IPS DF 6.9 (cell line): ENCODE measurements around the gene CAMSAP1.

Experiments used
- DNase-seq: peaks from one replicate; pipeline ENCODE4 v3.0.0-alpha.2; 2013; ENCODE audit warnings: low read depth, low spot score
- H3K27ac ChIP-seq: one replicate; pipeline ENCODE4 v1.5.1; 2013; ENCODE audit warnings: low read length, control low read depth
- H3K27me3 ChIP-seq: 2 replicates; pipeline ENCODE4 v1.6.1; 2013; ENCODE audit warnings: mild to moderate bottlenecking, low read length; ENCODE audit not compliant: control insufficient read depth, insufficient read depth
- H3K36me3 ChIP-seq: 2 replicates; pipeline ENCODE4 v1.6.1; 2013; ENCODE audit warnings: low read length; ENCODE audit not compliant: control insufficient read depth, insufficient read depth
- H3K4me1 ChIP-seq: 2 replicates; pipeline ENCODE4 v1.6.1; 2013; ENCODE audit warnings: low read length; ENCODE audit not compliant: control insufficient read depth, insufficient read depth
- H3K4me3 ChIP-seq: 2 replicates; pipeline ENCODE4 v1.5.1; 2013; ENCODE audit warnings: mild to moderate bottlenecking, low read length
- H3K9me3 ChIP-seq: 2 replicates; pipeline ENCODE4 v1.6.1; 2013; ENCODE audit warnings: low read length, inconsistent platforms; ENCODE audit not compliant: control insufficient read depth, insufficient read depth
- WGBS: extraction: QIAGEN DNeasy Blood & Tissue Kit; methylation state at CpG from one replicate; pipeline ENCODE4 v1.1.7; 2013; ENCODE audit warnings: mixed read lengths, missing lambda C conversion rate; ENCODE audit not compliant: insufficient read length, insufficient coverage; 5-methylcytosine and 5-hydroxymethylcytosine counted together

CAMSAP1 gene

DNA sequence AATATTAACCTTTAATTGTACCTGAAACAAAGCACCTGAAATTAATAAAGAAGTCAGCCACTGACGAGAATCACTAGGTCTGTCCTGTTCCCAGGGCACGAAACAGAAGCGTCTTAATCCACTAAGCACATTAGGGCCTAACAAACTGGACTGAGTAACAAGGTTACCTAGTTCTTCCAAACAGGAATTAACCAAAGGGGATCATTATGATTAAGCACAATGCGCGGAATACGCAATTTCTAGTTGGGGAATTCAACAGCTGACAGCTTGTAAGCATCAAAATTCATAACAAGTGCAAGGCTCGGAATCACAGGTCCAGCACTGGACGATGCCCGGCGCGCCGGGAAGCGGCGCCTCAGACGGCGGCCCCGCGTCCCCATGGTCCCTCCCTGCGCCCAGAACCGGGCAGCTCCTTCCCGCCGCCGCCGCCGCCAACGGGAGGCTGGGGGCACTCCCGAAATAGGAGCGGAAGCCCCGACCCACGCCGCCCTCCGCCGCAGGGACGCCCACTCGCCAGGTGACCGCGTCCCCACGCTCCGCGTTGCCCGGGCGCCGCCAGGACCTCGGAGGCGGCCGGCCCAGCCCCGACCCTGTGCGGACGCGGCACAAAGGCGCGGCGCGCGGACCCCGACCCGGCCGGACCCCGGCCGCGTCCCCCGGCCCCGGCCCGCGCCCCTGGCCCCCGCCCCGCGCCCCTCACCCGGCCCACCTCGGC, 898 bp downstream of the CAMSAP1 start:
- Histone ChIP-seq H3K4me1 (peaks cover 5% of the 10 kb centered on the region; the same call in 1 of the 2 replicates), H3K27ac (no peak overlapping the region), H3K9me3 (no peaks in the 10 kb centered on the region), H3K4me3 (peak overlapping the region; percentile 95), H3K27me3 (no peaks in the 10 kb centered on the region), H3K36me3 (no peaks in the 10 kb centered on the region)
- WGBS = no CpG with 5 or more reads among the region's 70 CpGs
- no peak for DNase-seq

DNA sequence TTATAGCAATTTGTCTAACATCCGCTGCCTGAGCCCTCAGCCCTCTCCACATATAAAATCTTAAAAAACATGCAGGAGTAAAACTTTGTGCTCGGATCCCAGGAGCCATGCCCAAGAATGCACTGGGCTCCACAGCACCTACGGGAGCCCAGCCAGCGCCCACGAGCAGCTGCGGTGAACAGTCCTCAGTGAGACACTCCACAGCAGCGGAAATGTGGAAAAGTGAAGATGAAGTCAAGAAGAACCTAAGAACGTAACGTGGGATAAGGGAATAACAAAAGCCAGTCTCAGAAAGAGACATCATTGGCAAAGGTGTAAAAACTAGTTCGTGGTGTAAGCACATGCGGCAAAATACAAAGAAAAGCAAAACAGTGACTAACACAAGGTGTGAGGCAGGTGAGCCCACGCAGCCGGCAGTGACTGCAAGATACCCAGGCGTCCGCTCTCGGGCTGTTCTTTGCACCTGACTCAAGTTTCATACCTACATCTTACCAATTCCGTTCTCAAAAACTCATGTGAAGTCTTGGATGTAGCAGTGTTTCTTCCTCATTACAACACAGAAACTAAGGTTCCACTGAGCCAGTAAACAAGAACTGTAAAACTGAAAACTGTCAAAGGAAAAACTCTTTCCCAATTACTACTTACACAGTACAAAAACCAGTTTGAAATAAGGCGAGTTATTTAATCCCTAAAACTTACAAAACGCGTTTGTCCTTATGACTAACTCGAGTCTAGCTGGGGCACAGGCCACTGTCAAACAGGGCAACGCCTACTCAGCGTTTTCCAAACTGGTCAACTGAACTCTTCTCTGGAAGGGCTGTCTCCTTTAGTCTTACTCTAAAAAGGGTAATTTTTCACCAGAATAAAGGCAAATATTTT, 1.7 kb downstream of the CAMSAP1 start:
- Histone ChIP-seq H3K36me3 (no peaks in the 10 kb centered on the region), H3K9me3 (no peaks in the 10 kb centered on the region), H3K4me1 (peaks cover 5% of the 10 kb centered on the region; the same call in 1 of the 2 replicates), H3K27me3 (no peaks in the 10 kb centered on the region), H3K27ac (no peak overlapping the region), H3K4me3 (no peak overlapping the region; the same call in 1 of the 2 replicates)
- no peak for DNase-seq
- no CpG with 5 or more reads among the region's 23 CpGs for WGBS

DNA sequence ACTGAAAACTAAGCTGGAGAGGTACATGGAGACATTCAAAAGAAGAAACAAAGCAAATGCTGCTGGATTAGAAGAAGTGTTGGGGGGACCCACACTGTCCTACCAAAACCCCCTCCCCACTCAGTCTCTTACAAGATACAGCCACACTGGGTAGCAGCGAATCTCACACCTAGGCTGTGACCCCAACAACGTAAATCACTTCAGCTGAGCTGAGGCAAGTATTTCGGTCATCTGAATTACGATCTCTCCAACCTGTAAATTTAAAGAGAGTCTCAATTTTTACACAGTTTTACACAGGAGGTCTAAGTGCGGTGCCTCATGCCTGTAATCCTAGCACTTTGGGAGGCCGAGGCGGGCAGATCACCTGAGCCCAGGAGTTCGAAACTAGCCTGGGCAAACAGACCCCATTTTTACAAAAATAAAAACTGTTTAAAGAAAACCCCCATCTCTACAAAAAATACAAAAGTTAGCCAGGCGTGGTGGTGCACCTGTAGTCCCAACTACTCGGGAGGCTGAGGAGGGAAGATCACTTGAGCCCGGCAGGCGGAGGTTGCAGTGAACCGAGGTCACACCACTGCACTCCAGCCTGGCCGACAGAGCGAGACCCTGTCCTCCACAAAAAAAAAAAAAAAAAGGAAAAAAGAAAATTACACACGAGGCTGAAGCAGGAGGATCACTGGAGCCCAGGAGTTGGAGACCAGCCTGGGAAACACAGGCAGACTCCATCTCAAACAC, 3.4 kb downstream of the CAMSAP1 start:
- Histone ChIP-seq H3K4me1 (peaks cover 5% of the 10 kb centered on the region; the same call in 1 of the 2 replicates), H3K4me3 (no peak overlapping the region), H3K27ac (no peak overlapping the region), H3K36me3 (no peaks in the 10 kb centered on the region), H3K9me3 (no peaks in the 10 kb centered on the region), H3K27me3 (no peaks in the 10 kb centered on the region)
- DNase-seq = no peak
- WGBS = no CpG with 5 or more reads among the region's 16 CpGs

DNA sequence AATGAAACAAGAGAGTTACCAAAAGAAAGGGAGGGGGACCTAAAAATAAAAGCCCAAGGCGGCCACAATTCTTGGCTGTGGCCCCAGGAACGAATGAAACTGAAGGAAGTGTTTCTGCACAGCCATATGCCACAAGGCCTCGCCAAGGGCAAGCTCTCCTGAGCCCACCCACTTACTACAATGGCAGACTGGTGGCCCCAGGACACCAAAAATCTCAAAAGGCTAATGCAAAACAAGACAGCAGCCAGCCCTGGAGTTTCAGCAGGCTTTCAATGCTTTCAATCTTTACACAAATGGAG, 4.0 kb downstream of the CAMSAP1 start:
- WGBS = no CpG with 5 or more reads among the region's 3 CpGs
- H3K36me3 ChIP-seq = no peaks in the 10 kb centered on the region
- DNase-seq = no peak
- H3K27ac ChIP-seq = no peak overlapping the region
- H3K9me3 ChIP-seq = no peaks in the 10 kb centered on the region
- peaks cover 3% of the 10 kb centered on the region; the same call in 1 of the 2 replicates for H3K4me1 ChIP-seq
- H3K27me3 ChIP-seq = no peaks in the 10 kb centered on the region
- no peak overlapping the region for H3K4me3 ChIP-seq

DNA sequence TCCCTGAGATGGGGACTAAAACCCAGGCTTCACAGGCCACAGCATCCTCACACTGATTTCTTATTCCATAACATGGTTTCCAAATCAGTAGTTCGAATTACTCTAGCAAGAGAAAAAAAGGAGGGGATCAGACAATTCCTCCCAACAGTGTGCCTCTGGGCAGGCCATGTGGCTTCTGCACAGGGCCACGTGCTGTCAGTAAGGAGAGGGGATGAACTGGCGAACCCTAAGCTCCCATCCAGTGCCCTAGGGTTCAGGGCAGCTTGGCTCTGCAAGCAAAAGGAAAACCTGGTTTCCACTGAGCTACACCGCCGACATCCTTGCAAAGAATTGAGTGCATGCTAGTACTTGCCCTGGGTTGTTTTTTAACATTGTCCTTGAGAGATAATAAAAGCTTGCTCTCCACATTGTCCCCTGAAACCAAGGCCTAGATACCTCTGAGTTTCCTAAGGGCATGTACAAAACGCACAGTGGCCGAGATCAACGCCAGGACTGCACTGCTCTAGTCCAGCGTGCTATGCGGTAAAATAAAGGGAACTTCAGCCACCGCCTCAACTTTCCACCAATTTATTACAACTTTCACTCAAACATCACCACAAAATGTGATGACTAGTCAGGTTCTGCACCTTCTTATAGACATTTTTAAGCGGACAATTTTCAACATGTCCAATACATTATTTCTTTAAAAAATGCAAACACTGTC, 4.5 kb downstream of the CAMSAP1 start:
- WGBS = no CpG with 5 or more reads among the region's 12 CpGs
- H3K27ac ChIP-seq = no peak overlapping the region
- H3K4me3 ChIP-seq = no peak overlapping the region
- H3K27me3 ChIP-seq = no peaks in the 10 kb centered on the region
- H3K4me1 ChIP-seq = peaks cover 3% of the 10 kb centered on the region; the same call in 1 of the 2 replicates
- H3K9me3 ChIP-seq = no peaks in the 10 kb centered on the region
- no peak for DNase-seq
- no peaks in the 10 kb centered on the region for H3K36me3 ChIP-seq

DNA sequence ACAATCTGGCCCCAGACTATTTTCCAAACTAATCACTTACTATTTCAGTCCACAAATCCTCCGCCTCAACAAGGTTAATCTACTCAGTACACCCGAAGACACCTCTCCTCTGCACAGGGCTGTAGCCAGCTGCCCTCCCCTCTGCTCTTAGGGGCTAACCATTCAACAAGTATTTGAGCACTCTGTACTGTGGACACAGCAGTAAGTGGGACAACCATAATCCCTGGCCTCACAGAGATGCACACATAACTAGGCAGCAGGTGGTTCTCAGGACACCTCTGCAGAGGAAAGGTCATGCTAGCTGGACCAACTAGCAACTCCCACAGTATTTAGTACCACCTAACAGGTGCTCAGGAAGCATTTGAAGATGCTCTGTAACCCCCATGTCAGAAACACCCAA, 5.5 kb downstream of the CAMSAP1 start:
- no peak overlapping the region for H3K4me3 ChIP-seq
- peaks cover 3% of the 10 kb centered on the region; the same call in 1 of the 2 replicates for H3K4me1 ChIP-seq
- H3K9me3 ChIP-seq = no peaks in the 10 kb centered on the region
- no CpG with 5 or more reads among the region's 2 CpGs for WGBS
- H3K36me3 ChIP-seq = no peaks in the 10 kb centered on the region
- DNase-seq = no peak
- no peak overlapping the region for H3K27ac ChIP-seq
- no peaks in the 10 kb centered on the region for H3K27me3 ChIP-seq

DNA sequence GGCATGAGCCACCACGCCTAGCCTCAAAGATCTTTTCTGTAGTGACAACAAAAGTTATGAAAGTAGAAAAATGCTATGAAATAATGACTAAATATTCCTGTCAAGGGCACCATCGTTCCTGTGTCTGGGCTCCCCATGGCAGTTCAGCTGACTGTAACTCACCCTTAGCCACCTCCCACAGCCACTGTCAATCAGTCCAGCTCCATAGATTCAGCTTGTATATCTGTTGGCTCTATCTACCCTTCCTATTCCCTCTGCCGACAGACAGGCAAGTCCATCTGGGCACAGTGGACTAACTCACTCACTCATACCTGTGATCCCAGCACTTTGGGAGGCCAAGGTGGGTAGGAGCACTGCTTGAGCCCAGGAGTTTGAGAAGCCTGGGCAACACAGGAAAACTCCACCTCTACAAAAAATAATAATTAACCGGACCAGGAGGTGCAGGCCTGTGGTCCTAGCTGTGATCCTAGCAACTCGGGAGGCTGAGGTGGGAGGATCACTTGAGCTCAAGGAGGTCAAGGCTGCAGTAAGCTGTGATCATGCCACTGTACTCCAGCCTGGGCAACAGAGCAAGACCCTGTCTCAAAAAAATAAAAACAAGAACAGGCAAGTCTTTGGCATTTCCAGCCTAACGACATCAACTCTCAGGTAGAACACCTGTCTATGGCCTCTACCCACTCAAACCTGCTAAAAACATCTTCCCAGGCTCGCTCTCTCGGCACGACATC, 6.2 kb downstream of the CAMSAP1 start:
- no peaks in the 10 kb centered on the region for H3K9me3 ChIP-seq
- no peak overlapping the region for H3K27ac ChIP-seq
- no peak for DNase-seq
- H3K36me3 ChIP-seq = no peaks in the 10 kb centered on the region
- no peaks in the 10 kb centered on the region for H3K27me3 ChIP-seq
- no peak overlapping the region for H3K4me3 ChIP-seq
- peaks cover 3% of the 10 kb centered on the region; the same call in 1 of the 2 replicates for H3K4me1 ChIP-seq
- no CpG with 5 or more reads among the region's 9 CpGs for WGBS

DNA sequence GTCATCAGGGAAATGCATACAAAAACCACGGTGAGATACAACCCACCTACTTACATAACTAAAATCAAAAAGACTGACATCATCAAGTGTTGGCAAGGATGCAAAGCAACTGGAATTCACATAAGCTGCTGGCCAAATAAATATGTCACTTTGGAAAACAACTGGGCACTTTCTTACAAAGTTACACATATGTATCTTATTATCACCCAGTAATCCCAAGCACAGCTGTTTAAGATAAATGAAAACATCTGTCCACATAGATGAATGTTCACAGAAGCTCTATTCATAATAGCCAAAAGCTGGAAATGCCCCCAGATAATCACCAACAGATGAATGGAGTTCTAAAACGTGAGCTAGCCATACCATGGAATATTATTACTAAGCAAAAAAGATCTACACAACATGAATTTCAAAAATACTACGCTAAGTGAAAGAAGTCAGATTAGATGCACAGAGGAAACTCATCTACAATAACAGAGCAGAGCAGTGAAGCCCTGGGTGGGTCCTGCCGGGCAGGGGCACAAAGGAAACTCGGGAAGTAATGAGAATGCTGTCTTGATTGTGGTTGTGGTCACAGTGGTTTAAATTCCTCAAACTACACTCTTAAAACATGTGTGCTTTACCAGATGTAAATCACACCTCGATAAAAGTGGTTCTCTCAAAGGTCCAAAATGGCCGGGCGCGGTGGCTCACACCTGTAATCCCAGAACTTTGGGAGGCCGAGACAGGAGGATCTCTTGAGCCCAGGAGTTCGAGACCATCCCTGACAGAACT, 8.5 kb downstream of the CAMSAP1 start:
- no CpG with 5 or more reads among the region's 11 CpGs for WGBS
- peaks cover 6% of the 10 kb centered on the region for H3K4me1 ChIP-seq
- H3K27ac ChIP-seq = no peak overlapping the region
- no peaks in the 10 kb centered on the region for H3K9me3 ChIP-seq
- no peaks in the 10 kb centered on the region for H3K36me3 ChIP-seq
- H3K27me3 ChIP-seq = no peaks in the 10 kb centered on the region
- H3K4me3 ChIP-seq = no peak overlapping the region
- DNase-seq = no peak

DNA sequence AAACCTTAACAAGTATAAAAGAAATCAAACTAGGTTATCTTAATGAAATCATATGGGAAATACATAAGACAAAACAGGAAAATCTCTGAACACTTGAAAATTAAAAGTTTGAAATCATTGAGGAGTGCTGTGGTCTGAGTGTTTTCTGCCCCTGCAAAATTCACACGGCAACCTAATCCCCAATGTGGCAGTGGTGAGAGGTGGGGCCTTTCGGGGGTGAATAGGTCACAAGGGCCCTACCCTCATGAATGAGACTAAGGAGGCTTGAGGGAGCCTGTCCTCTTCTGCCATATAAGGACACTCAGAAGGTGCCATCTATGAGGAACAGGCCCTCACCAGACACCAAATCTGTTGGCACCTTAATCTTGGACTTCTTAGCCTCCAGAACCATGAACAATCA, 10.7 kb downstream of the CAMSAP1 start:
- H3K4me3 ChIP-seq = no peak overlapping the region
- H3K4me1 ChIP-seq = peaks cover 7% of the 10 kb centered on the region
- no peak for DNase-seq
- no peak overlapping the region for H3K27ac ChIP-seq
- WGBS = no CpG with 5 or more reads among the region's 2 CpGs
- no peaks in the 10 kb centered on the region for H3K27me3 ChIP-seq
- no peaks in the 10 kb centered on the region for H3K36me3 ChIP-seq
- H3K9me3 ChIP-seq = no peaks in the 10 kb centered on the region
